B cell (primary cell): ENCODE measurements around the gene FAM81B. TPM values are rescaled to one million over a fixed set of nuclear protein-coding genes. Genes with fewer than 3 reads are reported as not detected.

Experiments used
- ATAC-seq: fragments of 200-7000 bp; cut with Tn5 transposase; one replicate; pipeline ENCODE4 v1.10.0; 2021; ENCODE audit warnings: low read depth, mild to moderate bottlenecking, moderate number of reproducible peaks, moderate library complexity
- CTCF ChIA-PET: fragments of 350-600 bp; sonication (Branson Sonifier 250); formaldehyde crosslinking; loops from one replicate; lab custom pipeline; 2021; ENCODE audit warnings: antibody characterized with exemption, inconsistent platforms; lab: Charles Lee
- POLR2A ChIA-PET: fragments of 350-600 bp; sonication (Branson Sonifier 250); formaldehyde crosslinking; loops from one replicate; lab custom pipeline; 2021; ENCODE audit warnings: antibody characterized with exemption; lab: Charles Lee
- DNase-seq: peaks from one replicate; pipeline ENCODE4 v3.0.0; 2013
- H2AFZ ChIP-seq: 2 replicates; pipeline ENCODE4 v1.6.1; 2012; ENCODE audit warnings: mild to moderate bottlenecking, low read depth, low read length; ENCODE audit not compliant: insufficient read depth, poor library complexity, severe bottlenecking
- H3K27ac ChIP-seq, 2 donors: 1 replicate in 1 of 2; 2 replicates in 1 of 2; pipeline ENCODE4 v1.5.1; 2012 to 2013; ENCODE audit warnings: low read length in 2 of 2, mild to moderate bottlenecking in 2 of 2, moderate library complexity in 1 of 2
- H3K27me3 ChIP-seq, 4 experiments: fragments of 200-600 bp in 1 of 4; sonication (generic) in 1 of 4; replicated peaks in 1 of 4; 1 replicate in 2 of 4; 2 replicates in 2 of 4; pipeline versions ENCODE4 v1.6.1 to v1.7.0; 2013 to 2016; ENCODE audit warnings: low read length in 3 of 4, mild to moderate bottlenecking in 2 of 4, mixed read lengths in 1 of 4, moderate library complexity in 1 of 4; ENCODE audit not compliant: insufficient read depth in 4 of 4, control insufficient read depth in 3 of 4; ENCODE audit errors: control extremely low read depth in 1 of 4
- H3K36me3 ChIP-seq, 2 experiments: replicated peaks in 1 of 2; 1 replicate in 1 of 2; 2 replicates in 1 of 2; pipeline versions ENCODE4 v1.6.1 to v1.7.1; 2013; ENCODE audit warnings: low read length in 1 of 2; ENCODE audit not compliant: insufficient read depth in 2 of 2, control insufficient read depth in 1 of 2; ENCODE audit errors: control extremely low read depth in 1 of 2, extremely low read depth in 1 of 2
- H3K4me1 ChIP-seq, 2 donors: fragments of 200-600 bp in 1 of 2; sonication (generic) in 1 of 2; 1 replicate in 1 of 2; 2 replicates in 1 of 2; pipeline versions ENCODE4 v1.5.1 to v1.6.1; 2013 to 2017; ENCODE audit warnings: low read length in 2 of 2; ENCODE audit not compliant: control insufficient read depth in 2 of 2, insufficient read depth in 2 of 2
- H3K4me2 ChIP-seq: replicated peaks from 2 replicates; pipeline ENCODE3; 2012; ENCODE audit warnings: mild to moderate bottlenecking, low read depth, low read length; ENCODE audit not compliant: poor library complexity, severe bottlenecking
- H3K4me3 ChIP-seq, 5 experiments: fragments of 200-600 bp in 1 of 5; sonication (generic) in 1 of 5; 1 replicate in 3 of 5; 2 replicates in 2 of 5; pipeline versions ENCODE4 v1.5.1 to v1.7.0; 2011 to 2016; ENCODE audit warnings: low read length in 4 of 5, mild to moderate bottlenecking in 4 of 5, low read depth in 2 of 5, control low read depth in 1 of 5, moderate library complexity in 1 of 5; ENCODE audit not compliant: insufficient read depth in 1 of 5; ENCODE audit errors: control extremely low read depth in 1 of 5, extremely low read depth in 1 of 5
- H3K79me2 ChIP-seq: fragments of 200-600 bp; sonication (generic); one replicate; pipeline ENCODE4 v1.6.0; 2016; ENCODE audit warnings: low read length; ENCODE audit not compliant: control insufficient read depth, insufficient read depth
- H3K9ac ChIP-seq: fragments of 200-600 bp; sonication (generic); 2 replicates; pipeline ENCODE4 v1.6.1; 2017; ENCODE audit warnings: mild to moderate bottlenecking, low read length, moderate library complexity
- H3K9me3 ChIP-seq, 3 donors: one replicate each; pipeline versions ENCODE4 v1.6.1 to v1.7.1; 2013; ENCODE audit warnings: low read length in 2 of 3; ENCODE audit not compliant: control insufficient read depth in 2 of 3, insufficient read depth in 1 of 3; ENCODE audit errors: control extremely low read depth in 1 of 3
- H4K20me1 ChIP-seq: 2 replicates; pipeline ENCODE4 v1.6.0; 2012; ENCODE audit warnings: mild to moderate bottlenecking, low read length; ENCODE audit not compliant: insufficient read depth, control insufficient read depth, poor library complexity, severe bottlenecking
- H3K27ac Mint-ChIP-seq: one replicate; pipeline ENCODE4 v1.8.0; 2021; ENCODE audit warnings: mixed read lengths
- H3K27me3 Mint-ChIP-seq: one replicate; pipeline ENCODE4 v1.8.0; 2021; ENCODE audit warnings: mixed read lengths
- H3K4me1 Mint-ChIP-seq: one replicate; pipeline ENCODE4 v1.8.0; 2021; ENCODE audit warnings: mixed read lengths
- H3K4me3 Mint-ChIP-seq: one replicate; pipeline ENCODE4 v1.8.0; 2021; ENCODE audit warnings: mixed read lengths
- H3K9me3 Mint-ChIP-seq: one replicate; pipeline ENCODE4 v1.8.0; 2022; ENCODE audit warnings: mixed read lengths; ENCODE audit not compliant: insufficient read depth
- EZH2 ChIP-seq: IDR thresholded peaks from 2 replicates; pipeline ENCODE4 v1.6.1; 2012; ENCODE audit warnings: borderline replicate concordance, low read depth, mild to moderate bottlenecking, moderate library complexity, low read length; ENCODE audit not compliant: insufficient read depth, poor library complexity, severe bottlenecking
- WGBS: methylation state at CpG from one replicate; pipeline ENCODE4 v1.1.5; 2013; ENCODE audit warnings: missing lambda C conversion rate; ENCODE audit not compliant: insufficient coverage; 5-methylcytosine and 5-hydroxymethylcytosine counted together
- intact Hi-C: fragments of 100-400 bp; cut with micrococcal nuclease; formaldehyde crosslinking; loops from one replicate; pipeline ENCODE4 v1.10.0; 2022
- polyA plus RNA-seq: library from polyadenylated mRNA; depleted of rRNA; stranded (reverse); fragments of >200 nt; gene quantifications from 2 replicates; pipeline ENCODE4 v1.2.3, GENCODE V29; 2012
- total RNA-seq, 2 donors: library from RNA; stranded (reverse); fragments of 120-200 nt in 1 of 2; gene quantifications; 1 replicate in 1 of 2; 2 replicates in 1 of 2; pipeline versions ENCODE4 v1.2.3 to v1.2.4, GENCODE V29; 2013 to 2022
- TF ChIP-seq, protein P1 (sequence below): fragments of 200-600 bp; IDR thresholded peaks from one replicate; pipeline ENCODE4 v1.8.0; 2022; ENCODE audit warnings: antibody characterized with exemption, mild to moderate bottlenecking

Gene FAM81B
- total and polyA plus RNA-seq, 2 donors (not counting 1 experiment from before 2014, with no cell fraction given), result not detected

DNA sequence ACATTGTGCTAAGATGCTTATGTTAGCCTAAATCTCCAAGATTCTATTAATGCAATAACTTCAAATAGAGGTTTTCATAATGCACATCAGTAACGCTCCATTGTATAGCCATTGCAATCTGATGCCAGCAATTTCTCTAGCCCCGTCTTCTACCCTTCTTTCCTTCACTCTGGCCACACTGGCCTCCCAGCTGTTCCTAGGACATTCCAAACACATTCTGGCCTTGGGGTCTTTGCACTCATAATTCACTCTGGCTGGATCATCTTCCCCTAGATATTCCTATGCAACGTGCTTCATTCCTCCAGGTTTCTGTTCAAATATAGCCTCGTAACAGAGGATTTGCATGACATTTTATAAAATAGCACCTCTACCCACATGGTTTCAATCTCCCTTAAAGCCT lies 23.3 kb downstream of the FAM81B start:
- H3K27ac ChIP-seq, result no peak overlapping the region
- no peaks in the 10 kb centered on the region for H3K9me3 ChIP-seq
- H3K36me3 ChIP-seq, result no peaks in the 10 kb centered on the region
- TF ChIP-seq, protein P1, sequence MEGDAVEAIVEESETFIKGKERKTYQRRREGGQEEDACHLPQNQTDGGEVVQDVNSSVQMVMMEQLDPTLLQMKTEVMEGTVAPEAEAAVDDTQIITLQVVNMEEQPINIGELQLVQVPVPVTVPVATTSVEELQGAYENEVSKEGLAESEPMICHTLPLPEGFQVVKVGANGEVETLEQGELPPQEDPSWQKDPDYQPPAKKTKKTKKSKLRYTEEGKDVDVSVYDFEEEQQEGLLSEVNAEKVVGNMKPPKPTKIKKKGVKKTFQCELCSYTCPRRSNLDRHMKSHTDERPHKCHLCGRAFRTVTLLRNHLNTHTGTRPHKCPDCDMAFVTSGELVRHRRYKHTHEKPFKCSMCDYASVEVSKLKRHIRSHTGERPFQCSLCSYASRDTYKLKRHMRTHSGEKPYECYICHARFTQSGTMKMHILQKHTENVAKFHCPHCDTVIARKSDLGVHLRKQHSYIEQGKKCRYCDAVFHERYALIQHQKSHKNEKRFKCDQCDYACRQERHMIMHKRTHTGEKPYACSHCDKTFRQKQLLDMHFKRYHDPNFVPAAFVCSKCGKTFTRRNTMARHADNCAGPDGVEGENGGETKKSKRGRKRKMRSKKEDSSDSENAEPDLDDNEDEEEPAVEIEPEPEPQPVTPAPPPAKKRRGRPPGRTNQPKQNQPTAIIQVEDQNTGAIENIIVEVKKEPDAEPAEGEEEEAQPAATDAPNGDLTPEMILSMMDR, result no peak
- TF ChIP-seq EZH2, result no peak
- Mint-ChIP-seq H3K27me3 (peaks cover 7% of the 10 kb centered on the region), H3K4me3 (no peak overlapping the region), H3K4me1 (no peaks in the 10 kb centered on the region), H3K9me3 (no peaks in the 10 kb centered on the region), H3K27ac (no peak overlapping the region)
- DNase-seq, result no peak
- H3K4me2 ChIP-seq, result no peak overlapping the region
- no peak for ATAC-seq
- ChIA-PET CTCF (no interaction called here), POLR2A (no interaction called here)
- no peaks in the 10 kb centered on the region for H3K27me3 ChIP-seq
- intact Hi-C loops, result no loop called here
- no peak overlapping the region for H2AFZ ChIP-seq
- 70% methylated on average over 3 of the region's 4 CpGs for whole genome bisulfite sequencing
- no peaks in the 10 kb centered on the region for H4K20me1 ChIP-seq
- no peaks in the 10 kb centered on the region for H3K79me2 ChIP-seq
- H3K4me3 ChIP-seq, result no peak overlapping the region
- H3K4me1 ChIP-seq, result no peaks in the 10 kb centered on the region
- H3K9ac ChIP-seq, result no peak overlapping the region

DNA sequence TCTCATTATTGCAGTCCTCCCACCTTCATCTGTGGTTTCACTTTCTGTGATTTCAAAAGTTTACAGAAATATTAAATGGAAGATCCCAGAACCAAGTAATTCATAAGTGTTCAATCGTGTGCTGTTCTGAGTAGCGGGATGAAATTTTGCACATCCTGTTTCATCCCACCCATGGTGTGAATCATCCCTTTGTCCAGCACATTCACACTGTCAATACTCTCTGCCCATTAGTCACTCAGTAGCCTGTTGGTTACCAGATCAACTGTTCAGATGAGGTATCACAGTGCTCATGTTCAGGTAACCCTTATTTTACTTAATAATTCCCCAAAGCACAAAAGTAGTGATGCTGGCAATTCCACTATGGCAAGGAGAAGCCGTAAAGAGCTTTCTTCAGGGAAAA lies 26.8 kb downstream of the FAM81B start:
- POLR2A ChIA-PET, result no interaction called here
- WGBS, result no CpG with 5 or more reads among the region's 3 CpGs
- H3K4me3 Mint-ChIP-seq, result no peak overlapping the region

More for the DNA sequence above, 26.8 kb downstream of the FAM81B start:
- no peaks in the 10 kb centered on the region for H3K9me3 Mint-ChIP-seq
- TF ChIP-seq EZH2, result no peak
- TF ChIP-seq, protein P1, result no peak
- peaks cover 16% of the 10 kb centered on the region for H3K27me3 Mint-ChIP-seq
- no peaks in the 10 kb centered on the region for H3K4me1 Mint-ChIP-seq
- no peaks in the 10 kb centered on the region for H3K27me3 ChIP-seq
- no peak overlapping the region for H3K9ac ChIP-seq
- intact Hi-C loops, result no loop called here
- H3K27ac Mint-ChIP-seq, result no peak overlapping the region
- H2AFZ ChIP-seq, result no peak overlapping the region
- no peaks in the 10 kb centered on the region for H3K4me1 ChIP-seq
- no peak overlapping the region for H3K27ac ChIP-seq
- H3K36me3 ChIP-seq, result no peaks in the 10 kb centered on the region
- H3K4me2 ChIP-seq, result no peak overlapping the region
- ATAC-seq (no peak), DNase-seq (no peak)
- no peak overlapping the region for H3K4me3 ChIP-seq
- no peaks in the 10 kb centered on the region for H4K20me1 ChIP-seq
- CTCF ChIA-PET, result no interaction called here
- no peaks in the 10 kb centered on the region for H3K9me3 ChIP-seq
- H3K79me2 ChIP-seq, result no peaks in the 10 kb centered on the region
